Retinal pigment epithelial cell (primary cell): ENCODE measurements around the gene CALB2.

Source experiments
- DNase-seq: peaks from one replicate; pipeline ENCODE4 v3.0.0-alpha.2; 2010; ENCODE audit warnings: low read depth
- H3K4me3 ChIP-seq: 2 replicates; pipeline ENCODE4 v1.5.1; 2011; ENCODE audit warnings: mild to moderate bottlenecking, low read length, control low read depth, moderate library complexity
- TF ChIP-seq, protein P1 (sequence below): conservative IDR thresholded peaks from 2 replicates; pipeline ENCODE4 v1.5.1; 2011; ENCODE audit warnings: low read depth, low read length, control low read depth, inconsistent platforms

Gene CALB2

DNA sequence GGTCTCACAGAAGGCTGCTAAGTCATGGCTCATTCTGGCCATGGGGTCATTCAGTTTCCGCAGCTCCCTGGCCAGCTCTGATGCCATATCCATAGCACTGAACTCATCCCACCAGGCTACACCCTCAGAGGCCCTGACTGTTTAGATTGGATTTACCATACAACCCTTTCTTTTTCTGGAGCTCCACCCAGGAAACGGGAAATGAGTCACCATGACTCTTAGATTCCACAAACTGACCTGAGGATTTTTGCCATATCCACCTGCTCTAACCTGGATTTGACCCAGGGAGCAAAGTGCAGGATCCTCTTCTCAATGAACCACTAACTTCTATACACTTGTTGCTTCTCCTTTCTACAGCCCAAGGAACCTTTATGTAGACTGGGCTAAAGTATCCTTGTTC is 20.3 kb upstream of the CALB2 start:
- TF ChIP-seq, protein P1, sequence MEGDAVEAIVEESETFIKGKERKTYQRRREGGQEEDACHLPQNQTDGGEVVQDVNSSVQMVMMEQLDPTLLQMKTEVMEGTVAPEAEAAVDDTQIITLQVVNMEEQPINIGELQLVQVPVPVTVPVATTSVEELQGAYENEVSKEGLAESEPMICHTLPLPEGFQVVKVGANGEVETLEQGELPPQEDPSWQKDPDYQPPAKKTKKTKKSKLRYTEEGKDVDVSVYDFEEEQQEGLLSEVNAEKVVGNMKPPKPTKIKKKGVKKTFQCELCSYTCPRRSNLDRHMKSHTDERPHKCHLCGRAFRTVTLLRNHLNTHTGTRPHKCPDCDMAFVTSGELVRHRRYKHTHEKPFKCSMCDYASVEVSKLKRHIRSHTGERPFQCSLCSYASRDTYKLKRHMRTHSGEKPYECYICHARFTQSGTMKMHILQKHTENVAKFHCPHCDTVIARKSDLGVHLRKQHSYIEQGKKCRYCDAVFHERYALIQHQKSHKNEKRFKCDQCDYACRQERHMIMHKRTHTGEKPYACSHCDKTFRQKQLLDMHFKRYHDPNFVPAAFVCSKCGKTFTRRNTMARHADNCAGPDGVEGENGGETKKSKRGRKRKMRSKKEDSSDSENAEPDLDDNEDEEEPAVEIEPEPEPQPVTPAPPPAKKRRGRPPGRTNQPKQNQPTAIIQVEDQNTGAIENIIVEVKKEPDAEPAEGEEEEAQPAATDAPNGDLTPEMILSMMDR: no peak
- no peak overlapping the region for H3K4me3 ChIP-seq
- DNase-seq: no peak

- TF ChIP-seq, protein P1: no peak
- no peak overlapping the region for H3K4me3 ChIP-seq
- no peak for DNase-seq
Measured at GRCh38 chr16:71338632-71339031, 19.9 kb upstream of the CALB2 start.

DNA sequence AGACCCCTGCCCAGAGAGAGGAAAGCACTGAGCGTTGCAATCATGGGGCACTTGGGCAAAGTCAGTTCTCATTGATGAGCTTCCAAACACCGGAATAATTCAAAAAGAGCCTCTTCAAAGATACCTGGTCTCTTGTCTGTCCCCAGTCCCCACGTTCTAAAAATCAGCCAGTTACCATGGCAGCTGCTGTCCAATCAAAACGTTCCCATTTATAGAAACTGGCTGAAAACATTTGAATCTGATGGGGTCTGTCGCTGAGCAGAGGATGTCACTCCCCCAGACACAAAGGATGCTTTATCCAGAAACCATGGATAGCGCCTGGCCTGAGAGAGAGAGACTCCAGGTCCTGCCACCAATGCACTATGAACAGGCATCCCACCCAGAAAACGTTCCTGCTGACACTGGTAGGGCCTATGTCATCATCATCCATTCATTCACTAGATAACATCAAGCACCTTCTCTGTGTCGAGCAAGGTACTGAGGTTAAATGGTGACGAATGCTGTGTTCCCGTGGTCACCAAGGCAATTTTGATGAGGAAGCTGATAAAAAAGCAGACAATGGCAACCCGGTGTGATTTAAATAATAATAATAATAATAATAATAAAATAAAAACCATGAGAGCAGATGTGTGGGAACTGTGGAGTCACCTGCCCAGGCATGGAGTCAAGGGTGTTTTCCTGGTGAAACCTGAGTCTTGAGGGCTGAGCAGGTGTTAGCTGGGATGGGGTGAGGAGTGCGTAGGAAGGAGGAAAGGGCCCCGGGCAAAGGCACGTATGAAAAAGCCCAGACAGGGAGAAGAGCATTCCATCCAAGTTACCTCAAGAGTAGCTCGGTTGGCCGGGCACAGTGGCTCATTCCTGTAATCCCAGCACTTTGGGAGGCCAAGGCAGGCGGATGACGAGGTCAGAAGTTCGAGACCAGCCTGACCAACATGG is 19.0 kb upstream of the CALB2 start:
- no peak overlapping the region for H3K4me3 ChIP-seq
- TF ChIP-seq, protein P1: no peak
- no peak for DNase-seq

DNA sequence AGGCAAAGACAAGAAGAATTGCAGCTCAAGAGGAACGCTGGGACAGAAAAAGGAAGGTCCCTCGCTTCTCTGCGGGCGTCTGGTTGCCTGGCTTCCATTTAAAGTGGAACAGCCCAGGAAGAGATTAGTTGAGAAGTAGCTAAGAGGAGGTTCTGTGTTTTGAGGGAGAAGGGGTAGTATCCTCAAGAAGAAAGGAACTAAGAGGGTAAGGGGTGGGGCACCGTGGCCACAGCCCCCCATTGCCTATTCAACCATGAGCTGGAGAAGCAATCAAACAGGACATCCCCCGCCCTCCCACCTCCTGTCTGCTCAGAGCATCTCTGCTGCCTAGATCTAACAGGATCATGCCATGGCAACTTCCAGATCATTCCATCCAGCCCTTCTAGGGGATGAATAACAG is 18.1 kb upstream of the CALB2 start:
- H3K4me3 ChIP-seq: no peak overlapping the region
- TF ChIP-seq, protein P1: no peak
- no peak for DNase-seq

DNA sequence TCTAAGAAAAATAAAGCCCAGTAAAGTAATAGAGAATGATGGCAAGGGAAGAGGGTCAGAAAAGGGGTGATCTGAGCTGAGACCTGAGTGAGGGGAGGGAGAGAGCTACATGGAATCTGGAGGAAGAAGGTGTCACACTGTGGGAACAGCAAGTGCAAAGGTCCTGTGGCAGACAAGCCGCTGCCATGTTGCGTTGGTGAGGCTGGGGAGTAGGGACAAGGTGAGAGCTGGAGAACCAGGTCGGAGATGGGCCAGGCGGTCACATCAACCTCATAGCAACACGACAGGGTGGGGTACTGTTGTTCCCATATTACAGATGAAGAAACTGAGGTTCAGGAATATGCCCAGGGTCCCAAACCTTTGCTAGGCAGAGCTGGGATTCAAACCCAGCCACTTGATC is 16.6 kb upstream of the CALB2 start:
- TF ChIP-seq, protein P1: no peak
- DNase-seq: no peak
- H3K4me3 ChIP-seq: no peak overlapping the region

- no peak overlapping the region for H3K4me3 ChIP-seq
- TF ChIP-seq, protein P1: no peak
- DNase-seq: no peak
Measured at GRCh38 chr16:71343078-71343477, 15.4 kb upstream of the CALB2 start.

GRCh38 chr16:71344315-71344905 is 14.1 kb upstream of the CALB2 start:
- no peak overlapping the region for H3K4me3 ChIP-seq
- no peak for DNase-seq
- TF ChIP-seq, protein P1: no peak
